Stimulated activated CD8-positive, alpha-beta memory T cell treated with anti-CD3 and anti-CD28 coated beads, Interleukin-4, amount 100 ng/mL, for 4 hours (primary cell): Measurements from ENCODE around the gene C1QB.
A peak's percentile ranks its signal among the peaks of the same experiment; 100 is the strongest.

ENCODE experiments used
- DNase-seq, 2 donors: peaks; one replicate each; pipeline ENCODE4 v3.0.0-alpha.2; 2020; ENCODE audit warnings: low read depth in 2 of 2, low spot score in 1 of 2

C1QB gene

DNA sequence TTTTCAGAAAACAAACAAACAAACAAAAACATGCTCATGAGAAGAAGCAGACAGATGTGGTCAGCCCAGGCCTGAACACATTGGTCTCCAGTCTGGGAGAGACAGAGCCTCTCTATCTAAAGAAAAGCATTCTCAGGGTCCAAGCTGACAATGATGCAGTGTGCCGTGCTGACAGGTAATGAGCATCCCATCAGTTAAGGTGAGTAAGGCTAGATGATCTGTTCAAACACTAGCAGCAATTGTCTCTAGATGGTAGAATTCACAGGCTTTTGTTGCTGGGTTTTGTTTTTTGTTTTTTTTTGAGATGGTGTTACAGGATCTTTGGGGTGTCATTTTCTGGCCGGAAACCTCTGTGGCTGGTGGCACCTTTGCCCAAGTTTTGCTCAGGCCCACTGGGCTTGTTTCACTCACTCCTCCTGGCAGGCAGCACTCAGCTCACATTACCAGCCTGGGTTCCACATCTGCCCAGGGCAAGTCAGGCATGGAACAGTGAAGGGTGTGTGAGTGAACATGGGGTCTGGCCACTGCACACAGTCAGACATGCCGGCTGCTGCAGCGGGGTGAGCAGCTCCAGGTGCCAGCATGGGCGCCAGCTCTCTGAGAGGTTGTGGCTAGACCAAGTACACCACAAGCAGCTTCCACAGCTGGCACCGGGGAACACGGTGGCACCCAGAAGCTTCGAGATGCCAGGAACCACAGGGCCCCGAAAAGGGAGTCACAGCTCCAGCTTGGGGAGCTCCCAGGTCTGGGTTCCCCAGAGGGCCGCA lies 19.2 kb upstream of the C1QB start:
- no peak for DNase-seq

DNA sequence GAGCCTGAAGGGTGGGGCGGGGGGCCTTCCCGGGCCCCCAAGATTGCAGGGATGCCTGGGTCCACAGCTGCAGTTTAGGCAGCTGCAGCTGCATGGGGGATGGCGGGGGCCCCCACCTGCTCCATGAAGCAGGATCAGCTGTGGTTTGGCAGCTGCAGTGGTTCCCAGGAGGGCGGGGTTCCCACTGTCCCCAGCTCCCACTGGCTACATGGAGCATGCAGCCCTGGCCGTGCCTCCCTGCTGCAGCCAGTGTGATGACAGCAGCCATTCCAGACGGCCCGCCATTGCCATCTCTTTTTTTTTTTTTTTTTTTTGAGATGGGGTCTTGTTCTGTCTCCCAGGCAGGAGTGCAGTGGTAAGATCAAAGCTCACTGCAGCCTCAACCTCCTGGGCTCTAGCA lies 17.6 kb upstream of the C1QB start:
- no peak for DNase-seq

- DNase-seq = no peak
Measured at GRCh38 chr1:22636353-22636752, 16.7 kb upstream of the C1QB start, which contains the start of gene C1QA. Gene C1QA (plus strand): TSS chr1:22636628. CDS start chr1:22637617, 989 bp downstream.

DNA sequence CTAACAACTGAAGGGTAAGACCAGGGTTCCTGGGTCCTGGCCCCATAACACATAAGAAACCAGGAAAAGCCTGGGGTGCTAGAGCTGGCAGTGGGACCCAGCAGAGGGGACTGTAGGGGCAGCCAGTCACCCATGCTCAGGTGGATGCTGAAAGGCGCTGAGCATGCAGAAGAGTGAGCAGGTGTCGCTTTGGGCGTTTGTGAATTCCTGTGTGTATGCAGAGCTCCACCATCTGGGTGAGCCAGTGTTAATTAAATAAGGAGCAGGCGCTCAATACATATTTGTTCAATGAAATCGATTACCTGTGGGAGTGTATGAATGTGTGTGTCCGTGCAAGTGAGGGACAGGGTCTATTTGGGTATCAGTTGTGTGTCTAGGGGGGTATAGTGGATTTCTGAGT lies 16.1 kb upstream of the C1QB start:
- no peak for DNase-seq

DNA sequence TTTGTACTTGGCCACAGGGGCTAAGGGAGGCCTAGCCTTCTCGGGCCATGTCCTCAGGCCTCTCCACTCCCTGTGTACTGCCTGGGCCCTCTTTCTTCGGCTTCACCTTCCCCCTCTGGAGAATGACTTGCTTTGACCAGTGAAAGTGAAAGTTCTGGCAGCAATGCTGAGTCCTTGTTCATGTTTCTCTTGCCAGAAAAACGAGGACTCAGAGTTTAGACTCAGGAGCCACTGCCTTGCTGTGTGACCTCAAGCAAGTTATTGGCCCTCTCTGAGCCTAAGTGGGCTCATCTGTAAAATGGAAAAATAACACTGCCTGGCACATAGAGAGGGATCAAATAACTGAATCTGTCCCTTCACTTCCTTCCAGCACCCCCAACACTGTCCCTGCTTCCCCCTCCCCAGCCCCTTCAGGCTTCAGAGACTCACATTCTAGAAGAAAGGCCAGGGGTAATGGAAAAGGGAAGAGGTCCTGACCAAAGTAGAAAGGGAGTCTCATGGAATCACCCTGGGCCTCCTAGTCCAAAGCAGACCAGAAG lies 15.1 kb upstream of the C1QB start:
- no peak for DNase-seq

DNA sequence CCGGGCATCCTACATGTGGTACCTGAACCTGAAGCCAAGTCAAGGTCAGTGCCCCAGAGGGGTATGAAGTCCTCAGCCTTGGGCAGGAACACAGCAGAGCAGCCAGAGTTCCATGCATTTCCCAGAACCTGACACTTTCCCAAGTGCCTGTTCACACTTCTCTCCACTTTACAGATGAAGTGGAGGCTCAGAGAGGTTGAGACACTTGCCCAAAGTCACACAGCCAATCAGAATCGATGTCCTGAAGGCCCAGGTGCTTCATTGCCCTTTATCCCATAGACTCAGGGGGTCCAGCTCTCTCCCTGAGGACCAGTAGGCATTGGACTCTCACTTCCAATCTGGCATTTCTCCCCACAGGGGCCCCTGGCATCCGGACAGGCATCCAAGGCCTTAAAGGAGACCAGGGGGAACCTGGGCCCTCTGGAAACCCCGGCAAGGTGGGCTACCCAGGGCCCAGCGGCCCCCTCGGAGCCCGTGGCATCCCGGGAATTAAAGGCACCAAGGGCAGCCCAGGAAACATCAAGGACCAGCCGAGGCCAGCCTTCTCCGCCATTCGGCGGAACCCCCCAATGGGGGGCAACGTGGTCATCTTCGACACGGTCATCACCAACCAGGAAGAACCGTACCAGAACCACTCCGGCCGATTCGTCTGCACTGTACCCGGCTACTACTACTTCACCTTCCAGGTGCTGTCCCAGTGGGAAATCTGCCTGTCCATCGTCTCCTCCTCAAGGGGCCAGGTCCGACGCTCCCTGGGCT lies 14.4 kb upstream of the C1QB start:
- no peak for DNase-seq

DNA sequence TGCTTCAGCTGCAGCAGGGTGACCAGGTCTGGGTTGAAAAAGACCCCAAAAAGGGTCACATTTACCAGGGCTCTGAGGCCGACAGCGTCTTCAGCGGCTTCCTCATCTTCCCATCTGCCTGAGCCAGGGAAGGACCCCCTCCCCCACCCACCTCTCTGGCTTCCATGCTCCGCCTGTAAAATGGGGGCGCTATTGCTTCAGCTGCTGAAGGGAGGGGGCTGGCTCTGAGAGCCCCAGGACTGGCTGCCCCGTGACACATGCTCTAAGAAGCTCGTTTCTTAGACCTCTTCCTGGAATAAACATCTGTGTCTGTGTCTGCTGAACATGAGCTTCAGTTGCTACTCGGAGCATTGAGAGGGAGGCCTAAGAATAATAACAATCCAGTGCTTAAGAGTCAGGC lies 13.8 kb upstream of the C1QB start:
- no peak for DNase-seq

- DNase-seq = no peak
Measured at GRCh38 chr1:22641247-22641646, 11.8 kb upstream of the C1QB start.

GRCh38 chr1:22641906-22642636 lies 11.0 kb upstream of the C1QB start:
- DNase-seq = peak; percentile 24 to 28

GRCh38 chr1:22643381-22643780 lies 9.7 kb upstream of the C1QB start, which contains the start of gene C1QC:
Gene C1QC (plus strand): TSS chr1:22643633. CDS start chr1:22644024, 391 bp downstream.
- DNase-seq = no peak

GRCh38 chr1:22643928-22644327 lies 9.1 kb upstream of the C1QB start:
- DNase-seq = no peak

GRCh38 chr1:22645931-22646330 lies 7.1 kb upstream of the C1QB start:
- DNase-seq = no peak

- no peak for DNase-seq
Measured at GRCh38 chr1:22646384-22646783, 6.7 kb upstream of the C1QB start.

DNA sequence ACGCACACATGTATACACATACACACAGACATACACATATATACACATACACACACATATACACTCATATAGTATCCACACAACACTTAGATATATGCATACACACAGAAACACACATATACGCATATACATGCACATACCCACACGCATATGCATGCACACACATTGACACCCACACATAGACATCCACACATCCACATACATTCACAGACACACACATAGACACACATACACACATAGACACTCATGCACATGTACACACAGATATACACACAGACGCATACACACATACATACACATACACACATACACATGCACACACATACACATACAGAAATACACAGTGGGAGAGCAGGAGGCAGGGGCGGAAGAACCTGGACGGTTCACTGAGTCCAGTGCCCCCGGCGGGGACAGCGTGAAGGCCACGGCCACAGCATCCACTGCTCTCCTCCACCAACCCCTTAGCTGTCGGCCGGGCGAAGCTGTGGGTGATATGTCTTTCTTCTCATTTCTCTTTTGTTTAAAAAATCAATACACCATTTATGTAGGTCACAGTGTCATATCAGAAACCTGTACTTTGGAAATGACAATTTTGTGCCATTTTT lies 2.8 kb upstream of the C1QB start:
- no peak for DNase-seq

DNA sequence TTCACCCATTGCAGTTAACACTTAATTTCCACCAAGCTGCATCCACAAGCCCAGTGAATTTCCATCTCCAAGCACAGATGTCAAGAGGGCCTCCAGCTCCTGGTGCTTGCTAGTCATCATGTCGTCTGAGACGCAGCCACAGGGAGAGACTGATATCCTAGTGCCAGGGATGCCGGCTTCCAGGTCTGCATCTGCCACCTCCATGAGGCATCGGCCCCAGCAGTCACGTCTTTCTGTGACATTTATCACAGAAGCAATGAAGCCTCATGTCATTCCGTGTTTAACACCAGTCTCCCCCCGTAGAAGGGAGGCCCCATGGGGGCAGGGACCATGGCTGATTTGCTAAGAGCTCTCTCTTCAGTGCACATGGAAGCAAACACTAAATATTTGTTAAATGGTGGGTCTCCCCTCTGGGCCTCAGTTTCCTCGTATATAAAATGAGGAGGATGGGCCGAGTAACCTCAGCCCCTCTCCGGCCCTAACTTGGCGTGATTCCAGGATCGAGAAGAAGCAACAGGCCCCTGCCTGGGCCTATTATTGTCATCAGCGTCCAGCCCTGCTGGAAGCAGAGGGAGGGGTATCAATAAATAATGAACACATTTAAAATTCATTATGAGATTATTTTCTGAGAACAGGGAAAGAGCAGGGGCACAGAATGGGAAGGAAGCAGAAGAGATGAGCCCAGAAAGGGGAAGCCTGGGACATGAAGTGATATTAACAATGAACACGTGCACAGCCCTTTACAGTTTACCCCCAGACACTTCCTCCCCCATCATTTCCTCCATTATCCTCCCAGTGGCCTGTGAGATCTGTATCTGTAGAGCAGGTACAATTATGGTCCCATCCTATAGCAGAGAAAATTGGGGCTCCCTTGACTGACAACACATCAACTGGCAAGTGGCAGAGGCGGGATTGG lies 837 bp upstream of the C1QB start:
- no peak for DNase-seq

DNA sequence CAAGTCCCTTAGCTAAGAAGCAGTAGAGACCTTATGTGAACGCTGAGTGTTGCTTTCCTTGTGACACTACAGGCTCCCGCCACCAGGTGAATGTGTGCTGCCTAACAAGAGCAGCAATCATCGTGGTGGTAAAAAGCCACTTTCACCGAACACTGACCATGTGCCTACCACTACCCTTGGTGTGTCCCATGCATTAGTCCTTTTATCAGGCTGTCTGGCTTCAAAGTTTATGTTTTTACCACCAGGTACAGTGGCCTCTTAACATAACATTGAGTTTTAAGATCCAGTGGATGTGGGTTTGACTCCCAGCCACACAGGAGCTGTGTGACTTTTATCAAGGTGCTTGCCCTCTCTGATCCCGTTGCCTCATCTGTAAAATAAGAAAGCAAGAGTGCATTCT lies 1.7 kb downstream of the C1QB start:
- no peak for DNase-seq

DNA sequence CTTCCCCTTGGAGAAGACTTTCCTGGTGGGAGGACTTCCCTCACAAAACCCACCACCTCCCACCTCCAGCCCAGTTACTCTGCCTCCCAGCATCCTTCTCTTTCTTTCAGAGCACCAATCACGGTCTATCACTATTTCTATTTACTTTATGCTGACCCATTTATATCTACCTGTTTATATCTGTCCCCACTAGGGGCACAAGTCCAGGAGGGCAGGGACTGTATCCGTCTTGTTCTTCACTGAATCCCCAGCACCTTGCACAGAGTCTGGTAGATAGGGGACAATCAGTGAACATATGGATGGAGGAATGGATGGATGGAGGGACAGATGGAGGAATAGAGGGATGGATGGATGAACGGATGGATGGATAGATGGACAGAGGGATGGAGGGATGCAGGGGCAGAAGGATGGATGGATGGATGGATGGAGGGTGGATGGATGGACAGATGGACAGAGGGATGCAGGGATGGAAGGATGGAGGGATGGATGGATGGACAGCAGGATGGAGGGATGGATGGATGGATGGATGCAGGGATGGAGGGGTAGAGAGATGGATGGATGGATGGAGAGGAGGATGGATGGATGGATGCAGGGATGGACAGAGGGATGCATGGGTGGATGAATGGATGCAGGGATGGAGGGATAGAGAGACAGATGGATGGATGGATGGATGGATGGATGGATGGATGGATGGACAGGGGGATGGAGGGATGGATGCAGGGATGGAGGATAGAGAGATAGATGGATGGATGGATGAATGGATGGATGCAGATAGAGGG lies 5.5 kb downstream of the C1QB start:
- DNase-seq = no peak

DNA sequence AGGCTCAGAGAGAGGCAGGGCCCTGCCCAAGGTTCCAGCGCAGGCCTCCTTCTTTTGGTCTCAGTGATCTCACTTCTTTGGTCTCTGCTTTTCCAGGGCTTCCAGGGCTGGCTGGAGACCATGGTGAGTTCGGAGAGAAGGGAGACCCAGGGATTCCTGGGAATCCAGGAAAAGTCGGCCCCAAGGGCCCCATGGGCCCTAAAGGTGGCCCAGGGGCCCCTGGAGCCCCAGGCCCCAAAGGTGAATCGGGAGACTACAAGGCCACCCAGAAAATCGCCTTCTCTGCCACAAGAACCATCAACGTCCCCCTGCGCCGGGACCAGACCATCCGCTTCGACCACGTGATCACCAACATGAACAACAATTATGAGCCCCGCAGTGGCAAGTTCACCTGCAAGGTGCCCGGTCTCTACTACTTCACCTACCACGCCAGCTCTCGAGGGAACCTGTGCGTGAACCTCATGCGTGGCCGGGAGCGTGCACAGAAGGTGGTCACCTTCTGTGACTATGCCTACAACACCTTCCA lies 7.7 kb downstream of the C1QB start:
- no peak for DNase-seq

DNA sequence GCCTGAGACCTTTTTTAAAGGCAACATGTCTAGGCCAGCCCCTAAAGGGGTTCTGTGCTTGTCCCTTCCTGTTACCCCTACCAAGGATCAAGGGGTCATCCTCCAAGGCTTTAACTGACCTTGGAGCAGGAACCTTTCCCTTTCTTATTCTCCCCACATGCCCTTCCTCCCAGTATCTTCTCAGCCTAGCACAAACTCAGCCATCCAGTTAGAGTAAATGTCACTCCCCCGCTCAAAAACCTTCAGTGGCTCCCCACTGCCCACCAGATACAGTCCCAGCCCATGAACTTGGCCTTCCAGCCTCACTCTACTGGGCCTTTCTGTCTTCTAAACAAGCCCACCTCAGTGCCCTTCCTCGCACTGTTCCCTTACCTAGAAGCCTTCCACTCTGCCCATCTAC lies 8.8 kb downstream of the C1QB start:
- no peak for DNase-seq
